Chondrocyte (in vitro differentiated cells): Measurements from ENCODE around the gene SCYL1. TPM values are rescaled to one million over a fixed set of nuclear protein-coding genes. Genes with fewer than 3 reads are reported as not detected.
A peak's percentile ranks its signal among the peaks of the same experiment; 100 is the strongest.

Source experiments
- DNase-seq: peaks from one replicate; pipeline ENCODE4 v3.0.0; 2021; ENCODE audit warnings: mixed read lengths, low spot score
- H3K27ac Mint-ChIP-seq: one replicate; pipeline ENCODE4 v1.8.0; 2021; ENCODE audit warnings: mild to moderate bottlenecking, moderate library complexity, mixed read lengths; ENCODE audit not compliant: unreplicated experiment
- H3K27me3 Mint-ChIP-seq: 2 replicates; pipeline ENCODE4 v1.8.0; 2021; ENCODE audit warnings: low read depth, mixed read lengths
- H3K36me3 Mint-ChIP-seq: 2 replicates; pipeline ENCODE4 v1.8.0; 2021; ENCODE audit warnings: low read depth, mixed read lengths
- H3K4me1 Mint-ChIP-seq: 2 replicates; pipeline ENCODE4 v1.8.0; 2021; ENCODE audit warnings: low read depth, mild to moderate bottlenecking, mixed read lengths
- H3K4me3 Mint-ChIP-seq: one replicate; pipeline ENCODE4 v1.8.0; 2021; ENCODE audit warnings: mild to moderate bottlenecking, moderate library complexity, mixed read lengths; ENCODE audit not compliant: unreplicated experiment
- H3K9me3 Mint-ChIP-seq: 2 replicates; pipeline ENCODE4 v1.8.0; 2021; ENCODE audit warnings: low read depth, mixed read lengths
- CTCF ChIP-seq: fragments of 200-600 bp; sonication (generic); IDR thresholded peaks from 2 replicates; pipeline ENCODE4 v1.5.0; 2021; ENCODE audit warnings: antibody characterized with exemption, mild to moderate bottlenecking, moderate library complexity
- total RNA-seq: library from RNA; stranded (reverse); gene quantifications from 3 replicates; pipeline ENCODE4 v1.2.1, GENCODE V29; 2021

Gene SCYL1
- total RNA-seq, 1 donor from 2014 or later = 108 TPM

GRCh38 chr11:65491614-65492386, 33.1 kb upstream of the SCYL1 start:
- Mint-ChIP-seq H3K36me3 (no peaks in the 10 kb centered on the region), H3K27me3 (no peaks in the 10 kb centered on the region), H3K9me3 (no peaks in the 10 kb centered on the region), H3K27ac (peak overlapping the region; percentile 100), H3K4me3 (peak overlapping the region; percentile 50), H3K4me1 (peaks cover 94% of the 10 kb centered on the region)
- DNase-seq = peak; percentile 93
- no peak for TF ChIP-seq CTCF

GRCh38 chr11:65492387-65492636, 32.6 kb upstream of the SCYL1 start:
- TF ChIP-seq CTCF = no peak
- H3K9me3 Mint-ChIP-seq = no peaks in the 10 kb centered on the region
- H3K27me3 Mint-ChIP-seq = no peaks in the 10 kb centered on the region
- no peaks in the 10 kb centered on the region for H3K36me3 Mint-ChIP-seq
- H3K4me3 Mint-ChIP-seq = peak overlapping the region; percentile 36
- peaks cover 94% of the 10 kb centered on the region for H3K4me1 Mint-ChIP-seq
- peak overlapping the region; percentile 100 for H3K27ac Mint-ChIP-seq
- DNase-seq = no peak

DNA sequence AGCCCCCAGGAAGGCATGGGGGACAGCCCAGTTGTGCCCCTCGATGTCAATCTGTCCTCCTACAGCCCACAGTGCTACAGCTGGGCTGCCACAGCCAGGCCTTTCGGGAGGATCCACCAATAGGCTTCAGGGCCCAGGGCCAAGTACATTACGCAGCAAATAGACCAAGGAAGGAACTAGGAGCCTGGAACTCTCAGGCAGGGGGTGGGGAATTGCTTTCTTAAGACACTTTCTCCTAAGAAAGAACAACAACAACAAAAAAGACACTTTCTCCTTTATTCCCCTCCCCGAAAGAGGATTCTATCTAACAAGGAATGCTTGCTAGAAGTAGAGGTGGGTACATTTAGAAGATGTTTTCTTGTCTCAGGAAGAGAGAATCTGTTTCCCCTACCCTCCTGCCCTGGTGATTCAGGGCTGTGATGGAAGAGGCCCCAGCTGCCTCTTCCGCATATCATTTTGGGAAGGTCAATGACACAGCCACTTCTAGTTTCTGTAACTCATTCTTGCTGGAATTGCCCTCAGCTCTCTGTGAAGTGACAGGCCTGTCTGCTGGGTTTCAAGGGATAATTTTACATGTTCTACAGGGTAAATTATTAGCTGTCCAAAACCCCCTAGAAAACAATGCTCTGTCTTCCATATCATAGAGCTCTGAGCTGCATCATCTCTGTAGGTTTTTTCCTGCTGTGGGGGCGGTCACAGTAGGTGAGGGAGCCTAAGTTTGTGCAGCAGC, 32.1 kb upstream of the SCYL1 start:
- Mint-ChIP-seq H3K27me3 (no peaks in the 10 kb centered on the region), H3K4me3 (peak overlapping the region; percentile 39), H3K9me3 (no peaks in the 10 kb centered on the region), H3K27ac (peak overlapping the region; percentile 100), H3K4me1 (peaks cover 91% of the 10 kb centered on the region), H3K36me3 (no peaks in the 10 kb centered on the region)
- peak; percentile 55 for DNase-seq
- no peak for TF ChIP-seq CTCF

DNA sequence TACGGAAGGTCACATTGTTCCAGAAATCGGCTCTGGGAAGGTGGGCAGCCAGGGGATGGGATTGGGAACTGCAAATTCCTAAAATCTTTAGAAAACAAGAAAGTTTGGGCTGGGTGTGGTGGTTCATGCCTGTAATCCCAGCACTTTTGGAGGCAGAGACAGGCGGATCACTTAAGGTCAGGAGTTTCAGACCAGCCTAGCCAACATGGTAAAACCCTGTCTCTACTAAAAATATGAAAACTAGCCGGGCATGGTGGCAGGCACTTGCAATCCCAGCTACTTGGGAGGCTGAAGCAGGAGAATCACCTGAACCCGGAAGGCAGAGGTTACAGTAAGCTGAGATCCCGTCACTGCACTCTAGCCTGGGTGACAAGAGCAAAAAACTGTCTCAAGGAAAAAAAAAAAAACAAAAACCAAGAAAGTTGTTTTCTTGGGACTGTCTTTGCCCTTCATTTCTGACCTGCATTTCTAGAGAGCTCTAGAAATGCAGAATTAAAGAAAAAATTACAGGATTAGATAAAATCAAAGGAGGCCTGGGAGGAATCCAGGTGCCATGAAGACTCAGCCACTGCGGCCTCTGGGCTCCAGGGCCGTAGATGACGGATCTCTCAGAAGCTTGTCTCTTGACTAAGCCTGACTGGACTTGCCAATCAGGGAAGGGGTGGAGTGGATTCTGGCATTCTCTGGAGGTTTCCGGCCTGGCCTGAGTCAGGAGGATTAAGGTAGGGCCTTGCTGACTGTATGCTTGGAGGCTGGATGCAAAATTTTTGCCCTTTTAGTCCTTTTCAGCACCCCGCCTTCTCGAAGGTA, 31.3 kb upstream of the SCYL1 start:
- Mint-ChIP-seq H3K4me1 (peaks cover 83% of the 10 kb centered on the region), H3K36me3 (no peaks in the 10 kb centered on the region)

More for the DNA sequence above, 31.3 kb upstream of the SCYL1 start:
- Mint-ChIP-seq H3K27me3 (no peaks in the 10 kb centered on the region), H3K27ac (peak overlapping the region; percentile 100), H3K4me3 (peak overlapping the region; percentile 39), H3K9me3 (no peaks in the 10 kb centered on the region)
- TF ChIP-seq CTCF = no peak
- peak; percentile 65 for DNase-seq
